Muscle layer of colon (tissue), 2 donors: ENCODE measurements around the gene DENND1A.

Source experiments
- H3K27ac ChIP-seq: one replicate; pipeline ENCODE4 v1.7.0; 2013; ENCODE audit warnings: low read depth, mild to moderate bottlenecking, low read length, moderate library complexity
- H3K27me3 ChIP-seq, 2 donors: one replicate each; pipeline ENCODE4 v1.7.0; 2013; ENCODE audit warnings: low read length in 2 of 2, mild to moderate bottlenecking in 2 of 2; ENCODE audit not compliant: insufficient read depth in 2 of 2, control insufficient read depth in 1 of 2
- H3K36me3 ChIP-seq: one replicate; pipeline ENCODE4 v1.7.0; 2013; ENCODE audit warnings: mild to moderate bottlenecking, low read length; ENCODE audit not compliant: insufficient read depth
- H3K4me1 ChIP-seq: one replicate; pipeline ENCODE4 v1.7.0; 2013; ENCODE audit warnings: mild to moderate bottlenecking, low read length; ENCODE audit not compliant: insufficient read depth
- H3K4me3 ChIP-seq, 2 donors: one replicate each; pipeline ENCODE4 v1.7.0; 2013; ENCODE audit warnings: low read length in 2 of 2, low read depth in 1 of 2, mild to moderate bottlenecking in 1 of 2, moderate library complexity in 1 of 2
- H3K9ac ChIP-seq: one replicate; pipeline ENCODE4 v1.7.0; 2013; ENCODE audit warnings: low read length
- H3K9me3 ChIP-seq: one replicate; pipeline ENCODE4 v1.7.0; 2013; ENCODE audit warnings: mild to moderate bottlenecking, low read length
- donor health status: abdominal sarcoma.
- donor health status: Adenocarcinoma of cecum.

Gene DENND1A

GRCh38 chr9:123342247-123342646 lies 587.7 kb downstream of the DENND1A start:
- Histone ChIP-seq H3K9ac (no peak overlapping the region), H3K4me1 (peaks cover 35% of the 10 kb centered on the region), H3K36me3 (no peaks in the 10 kb centered on the region), H3K9me3 (no peaks in the 10 kb centered on the region), H3K4me3 (no peak overlapping the region), H3K27ac (no peak overlapping the region), H3K27me3 (no peaks in the 10 kb centered on the region)

DNA sequence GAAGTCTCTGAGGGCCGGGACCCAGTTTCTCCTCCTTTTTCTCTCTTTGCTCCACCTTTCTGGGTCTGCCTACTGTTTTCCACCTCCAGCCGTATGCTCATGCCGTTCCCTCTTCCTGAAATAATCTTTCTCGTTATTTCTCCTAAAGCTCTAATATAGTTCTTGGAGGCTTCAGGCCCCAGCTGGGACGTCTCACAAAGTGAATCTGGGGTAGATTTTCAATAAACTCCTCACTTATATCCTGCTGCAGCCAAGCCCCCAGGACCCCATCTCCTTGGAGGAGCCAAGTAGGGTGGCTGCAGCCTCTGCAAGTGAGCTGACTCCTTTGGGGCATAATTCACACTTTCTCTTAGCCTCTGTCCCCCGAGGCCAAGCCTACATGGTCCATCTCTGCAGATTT lies 588.1 kb downstream of the DENND1A start:
- Histone ChIP-seq H3K4me3 (no peak overlapping the region), H3K4me1 (peaks cover 35% of the 10 kb centered on the region), H3K27me3 (no peaks in the 10 kb centered on the region), H3K36me3 (no peaks in the 10 kb centered on the region), H3K27ac (no peak overlapping the region), H3K9ac (no peak overlapping the region), H3K9me3 (no peaks in the 10 kb centered on the region)

- H3K4me1 ChIP-seq = peaks cover 36% of the 10 kb centered on the region
- H3K9me3 ChIP-seq = no peaks in the 10 kb centered on the region
- peak overlapping the region in 1 of 2 donors; percentile 41 for H3K4me3 ChIP-seq
- no peak overlapping the region for H3K27ac ChIP-seq
- peak overlapping the region; percentile 13 for H3K9ac ChIP-seq
- H3K36me3 ChIP-seq = no peaks in the 10 kb centered on the region
- H3K27me3 ChIP-seq = no peaks in the 10 kb centered on the region
Measured at GRCh38 chr9:123339666-123340510, 590.0 kb downstream of the DENND1A start.

- H3K9ac ChIP-seq = peak overlapping the region; percentile 13
- no peaks in the 10 kb centered on the region for H3K27me3 ChIP-seq
- no peak overlapping the region for H3K27ac ChIP-seq
- no peaks in the 10 kb centered on the region for H3K9me3 ChIP-seq
- peak overlapping the region in 1 of 2 donors; percentile 41 for H3K4me3 ChIP-seq
- no peaks in the 10 kb centered on the region for H3K36me3 ChIP-seq
- H3K4me1 ChIP-seq = peaks cover 36% of the 10 kb centered on the region
Measured at GRCh38 chr9:123338710-123339665, 590.9 kb downstream of the DENND1A start.

DNA sequence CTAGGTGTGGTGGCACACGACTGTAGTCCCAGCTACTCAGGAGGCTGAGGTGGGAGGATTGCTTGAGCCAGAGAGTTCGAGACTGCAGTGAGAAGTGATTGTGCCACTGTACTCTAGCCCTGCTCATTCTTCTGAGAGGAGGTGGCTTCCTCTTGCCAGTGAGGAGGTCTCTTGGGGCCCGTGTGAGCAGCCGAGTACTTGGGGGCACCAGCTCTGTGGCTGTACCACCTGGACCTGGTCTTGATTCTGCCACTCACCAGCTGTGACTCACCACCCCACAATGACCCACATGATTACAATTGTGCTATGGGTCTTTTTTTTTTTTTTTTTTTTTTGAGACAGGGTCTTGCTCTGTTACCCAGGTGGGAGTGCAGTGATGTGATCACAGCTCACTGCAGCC lies 592.0 kb downstream of the DENND1A start:
- no peak overlapping the region for H3K9ac ChIP-seq
- peaks cover 31% of the 10 kb centered on the region for H3K4me1 ChIP-seq
- H3K27ac ChIP-seq = no peak overlapping the region
- H3K4me3 ChIP-seq = no peak overlapping the region
- H3K9me3 ChIP-seq = no peaks in the 10 kb centered on the region
- no peaks in the 10 kb centered on the region for H3K36me3 ChIP-seq
- H3K27me3 ChIP-seq = no peaks in the 10 kb centered on the region

DNA sequence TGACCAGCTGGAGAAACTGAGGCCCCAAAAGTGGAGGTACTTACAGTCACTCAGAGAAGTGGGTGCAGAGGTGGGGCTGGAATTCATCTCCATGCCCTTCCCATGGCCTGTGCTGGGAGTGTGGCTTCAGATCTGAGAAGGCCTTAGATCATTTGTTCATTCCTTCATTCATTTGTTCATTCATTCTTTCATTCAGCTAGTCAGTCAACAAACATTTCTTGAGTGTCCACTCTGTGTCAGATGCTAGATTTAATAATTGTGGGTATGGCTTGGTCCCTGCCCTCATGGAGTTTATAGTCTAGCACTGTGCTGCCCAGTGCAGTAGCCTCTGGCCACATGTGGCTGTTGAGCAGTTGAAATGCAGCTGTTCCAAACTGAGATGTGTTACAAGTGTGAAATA lies 593.0 kb downstream of the DENND1A start:
- Histone ChIP-seq H3K4me3 (no peak overlapping the region), H3K27ac (no peak overlapping the region), H3K4me1 (peaks cover 31% of the 10 kb centered on the region)

GRCh38 chr9:123336449-123336848 lies 593.5 kb downstream of the DENND1A start:
- peaks cover 31% of the 10 kb centered on the region for H3K4me1 ChIP-seq
- no peak overlapping the region for H3K4me3 ChIP-seq
- no peak overlapping the region for H3K27ac ChIP-seq
- no peaks in the 10 kb centered on the region for H3K27me3 ChIP-seq
- H3K36me3 ChIP-seq = no peaks in the 10 kb centered on the region
- no peak overlapping the region for H3K9ac ChIP-seq
- no peaks in the 10 kb centered on the region for H3K9me3 ChIP-seq

More for the DNA sequence above, 593.0 kb downstream of the DENND1A start:
- no peaks in the 10 kb centered on the region for H3K9me3 ChIP-seq
- H3K36me3 ChIP-seq = no peaks in the 10 kb centered on the region
- no peaks in the 10 kb centered on the region for H3K27me3 ChIP-seq
- H3K9ac ChIP-seq = no peak overlapping the region

GRCh38 chr9:123335986-123336329 lies 594.0 kb downstream of the DENND1A start:
- peaks cover 31% of the 10 kb centered on the region for H3K4me1 ChIP-seq
- H3K4me3 ChIP-seq = no peak overlapping the region
- H3K9me3 ChIP-seq = no peaks in the 10 kb centered on the region
- H3K27me3 ChIP-seq = no peaks in the 10 kb centered on the region
- no peak overlapping the region for H3K9ac ChIP-seq
- H3K27ac ChIP-seq = no peak overlapping the region
- no peaks in the 10 kb centered on the region for H3K36me3 ChIP-seq

DNA sequence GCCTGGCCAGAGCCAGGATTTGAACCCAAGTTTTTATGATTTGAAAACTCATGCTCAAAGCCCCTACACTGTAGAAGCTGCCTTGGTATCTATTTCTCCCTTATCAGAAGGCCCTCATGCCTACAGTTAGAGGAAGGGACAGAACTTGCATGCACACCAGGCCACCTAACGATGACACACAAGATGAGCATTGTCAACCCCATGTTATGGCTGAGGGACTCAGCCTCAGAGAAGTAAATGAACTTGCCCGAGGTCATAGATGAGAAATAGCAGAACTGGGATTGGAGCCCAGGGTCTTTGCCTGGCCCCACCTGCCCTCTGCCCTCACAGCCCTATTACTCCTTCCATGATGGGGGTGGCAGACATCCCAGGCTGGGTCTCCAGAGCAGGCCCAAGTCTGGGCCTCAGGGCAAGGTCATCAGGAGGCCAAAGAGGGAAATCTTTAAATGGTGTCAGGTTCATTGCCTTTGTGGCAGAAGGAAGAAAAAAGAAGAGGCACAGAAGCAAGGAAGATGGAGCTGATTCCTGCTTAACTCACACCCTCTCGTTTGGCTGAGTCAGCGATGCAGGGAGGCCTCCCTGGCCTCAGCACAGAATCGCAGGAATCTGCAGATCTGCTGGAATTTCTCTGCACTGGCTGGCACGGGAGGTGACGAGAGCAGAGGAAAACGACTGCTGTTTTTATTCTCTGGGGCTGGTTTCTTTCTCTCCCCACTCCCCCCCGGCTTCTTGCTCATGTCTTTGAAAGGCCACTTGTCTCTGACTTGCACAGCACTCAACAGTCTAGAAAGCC lies 594.5 kb downstream of the DENND1A start:
- Histone ChIP-seq H3K27me3 (no peaks in the 10 kb centered on the region), H3K27ac (peak overlapping the region; percentile 0), H3K4me1 (peaks cover 29% of the 10 kb centered on the region), H3K9ac (no peak overlapping the region), H3K4me3 (no peak overlapping the region), H3K9me3 (no peaks in the 10 kb centered on the region), H3K36me3 (no peaks in the 10 kb centered on the region)

DNA sequence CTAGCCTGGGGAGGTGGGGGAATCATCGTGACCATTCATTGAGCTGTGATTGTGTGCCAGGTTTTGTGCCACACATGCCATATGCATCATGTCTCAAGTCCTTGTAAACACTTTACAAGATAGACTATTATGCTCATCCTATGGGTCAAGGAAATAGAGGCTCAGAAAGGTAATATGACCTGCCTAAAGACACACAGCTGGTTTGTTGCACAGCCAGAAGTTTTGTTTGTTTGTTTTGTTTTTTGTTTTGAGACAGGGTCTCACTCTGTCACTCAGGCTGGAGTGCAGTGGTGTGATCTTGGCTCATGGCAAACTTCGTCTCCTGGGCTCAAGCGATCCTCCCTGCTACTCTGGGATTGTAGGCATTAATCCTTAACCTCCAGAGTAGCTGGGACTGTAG lies 595.3 kb downstream of the DENND1A start:
- Histone ChIP-seq H3K27me3 (no peaks in the 10 kb centered on the region), H3K27ac (no peak overlapping the region), H3K9ac (no peak overlapping the region), H3K9me3 (no peaks in the 10 kb centered on the region), H3K4me1 (peaks cover 22% of the 10 kb centered on the region), H3K36me3 (no peaks in the 10 kb centered on the region), H3K4me3 (no peak overlapping the region)
